HepG2 (cell line): Measurements from ENCODE around the gene PYGB. TPM values are rescaled to one million over a fixed set of nuclear protein-coding genes. Genes with fewer than 3 reads are reported as not detected.

Source experiments
- AGO1 ChIP-seq: fragments of 200-400 bp; formaldehyde crosslinking; IDR thresholded peaks from 2 replicates; pipeline ENCODE4 v1.6.1; 2017; ENCODE audit warnings: mild to moderate bottlenecking, low read depth, low read length, moderate library complexity; ENCODE audit not compliant: poor library complexity, severe bottlenecking
- AKAP8 ChIP-seq: sonication (generic); formaldehyde crosslinking; IDR thresholded peaks from 2 replicates; pipeline ENCODE4 v1.5.1; 2020; ENCODE audit warnings: mild to moderate bottlenecking, missing genetic modification reagents
- FIP1L1 ChIP-seq: fragments of 200-400 bp; formaldehyde crosslinking; IDR thresholded peaks from 2 replicates; pipeline ENCODE4 v1.6.1; 2018; ENCODE audit warnings: low read depth, mild to moderate bottlenecking, low read length, moderate library complexity, borderline replicate concordance; ENCODE audit not compliant: insufficient read depth
- GFI1 ChIP-seq: sonication (generic); formaldehyde crosslinking; IDR thresholded peaks from 2 replicates; pipeline ENCODE4 v1.5.0; 2020; ENCODE audit warnings: missing genetic modification reagents, mild to moderate bottlenecking, borderline replicate concordance
- PAX8 ChIP-seq: sonication (generic); formaldehyde crosslinking; IDR thresholded peaks from 2 replicates; pipeline ENCODE4 v1.8.0; 2022; ENCODE audit warnings: mild to moderate bottlenecking, missing genetic modification reagents, borderline replicate concordance
- SCMH1 ChIP-seq: sonication (generic); formaldehyde crosslinking; IDR thresholded peaks from 2 replicates; pipeline ENCODE4 v1.9.0; 2021; ENCODE audit warnings: missing genetic modification reagents, mild to moderate bottlenecking, borderline replicate concordance
- SRSF9 ChIP-seq: fragments of 200-400 bp; formaldehyde crosslinking; IDR thresholded peaks from 2 replicates; pipeline ENCODE4 v1.6.1; 2018; ENCODE audit warnings: borderline replicate concordance, mild to moderate bottlenecking, low read depth, low read length; ENCODE audit not compliant: insufficient read depth, poor library complexity, severe bottlenecking
- STAT5B ChIP-seq: sonication (generic); formaldehyde crosslinking; IDR thresholded peaks from 2 replicates; pipeline ENCODE4 v1.4.0; 2020; ENCODE audit warnings: missing genetic modification reagents
- TCF12 ChIP-seq, 2 experiments: fragments of 450-650 bp in 1 of 2; sonication (generic) in 1 of 2; formaldehyde crosslinking in 1 of 2; IDR thresholded peaks; 2 replicates each; pipeline versions ENCODE4 v1.6.1 to v1.8.0; 2017 to 2022; ENCODE audit warnings: antibody characterized with exemption in 1 of 2, mild to moderate bottlenecking in 1 of 2, missing genetic modification reagents in 1 of 2, moderate library complexity in 1 of 2
- TRIM24 ChIP-seq: sonication (generic); formaldehyde crosslinking; IDR thresholded peaks from 2 replicates; pipeline ENCODE4 v1.8.0; 2022; ENCODE audit warnings: mild to moderate bottlenecking, missing genetic modification reagents
- ZNF224 ChIP-seq: sonication (generic); formaldehyde crosslinking; IDR thresholded peaks from 2 replicates; pipeline ENCODE4 v1.5.0; 2020; ENCODE audit warnings: mild to moderate bottlenecking, missing genetic modification reagents
- ZNF232 ChIP-seq: sonication (generic); formaldehyde crosslinking; IDR thresholded peaks from 2 replicates; pipeline ENCODE4 v1.4.0; 2020; ENCODE audit warnings: missing genetic modification reagents, borderline replicate concordance
- ZNF33B ChIP-seq: sonication (generic); formaldehyde crosslinking; IDR thresholded peaks from 2 replicates; pipeline ENCODE4 v1.5.1; 2020; ENCODE audit warnings: mild to moderate bottlenecking, missing genetic modification reagents
- ZNF570 ChIP-seq: sonication (generic); formaldehyde crosslinking; IDR thresholded peaks from 2 replicates; pipeline ENCODE4 v1.4.0; 2020; ENCODE audit warnings: mild to moderate bottlenecking, missing genetic modification reagents, borderline replicate concordance
- ZNF577 ChIP-seq: sonication (generic); formaldehyde crosslinking; IDR thresholded peaks from 2 replicates; pipeline ENCODE4 v1.4.0; 2020; ENCODE audit warnings: mild to moderate bottlenecking, low read depth, missing genetic modification reagents, borderline replicate concordance
- ZNF615 ChIP-seq: sonication (generic); formaldehyde crosslinking; IDR thresholded peaks from 2 replicates; pipeline ENCODE4 v1.5.0; 2020; ENCODE audit warnings: mild to moderate bottlenecking, missing genetic modification reagents, borderline replicate concordance
- polyA plus RNA-seq, 8 experiments: library from polyadenylated mRNA; depleted of rRNA in 3 of 8; stranded (reverse) in 7 of 8; unstranded in 1 of 8; fragments of >200 nt; fragmentation: Illumina TruSeq in 4 of 8; extraction: Trizol in 4 of 8; gene quantifications; 2 replicates each; pipeline versions ENCODE4 v1.2.1 to v1.2.3, GENCODE V29; 2011 to 2016; ENCODE audit warnings: low read depth in 4 of 8, missing spikeins in 1 of 8, mixed read lengths in 1 of 8; ENCODE audit not compliant: insufficient read depth in 1 of 8
- total RNA-seq, 5 experiments: library from RNA; depleted of rRNA; stranded (reverse); fragments of >200 nt; fragmentation: Illumina TruSeq; extraction: Trizol; gene quantifications; 2 replicates each; pipeline ENCODE4 v1.2.3, GENCODE V29; 2016; ENCODE audit warnings: low read depth in 1 of 5
- TF ChIP-seq, protein P1 (sequence below): sonication (generic); formaldehyde crosslinking; IDR thresholded peaks from 2 replicates; pipeline ENCODE4 v1.5.0; 2020; ENCODE audit warnings: mild to moderate bottlenecking, low read depth, missing genetic modification reagents, borderline replicate concordance
- TF ChIP-seq, protein P2 (sequence below): sonication (generic); formaldehyde crosslinking; IDR thresholded peaks from 2 replicates; pipeline ENCODE4 v1.4.0; 2020; ENCODE audit warnings: missing genetic modification reagents
- TF ChIP-seq, protein P3 (sequence below): IDR thresholded peaks from 2 replicates; pipeline ENCODE4 v1.6.1; 2012; ENCODE audit warnings: low read depth, low read length, improper control_type of control experiment
- TF ChIP-seq, protein P4 (sequence below): sonication (generic); formaldehyde crosslinking; IDR thresholded peaks from 2 replicates; pipeline ENCODE4 v1.5.1; 2020; ENCODE audit warnings: mild to moderate bottlenecking, missing genetic modification reagents, moderate library complexity

Gene PYGB
- total and polyA plus RNA-seq, 2 of the 13 experiments (the other 11 are each of a cell fraction or from before 2014, with no cell fraction given), result 24.2 to 86.3 TPM

DNA sequence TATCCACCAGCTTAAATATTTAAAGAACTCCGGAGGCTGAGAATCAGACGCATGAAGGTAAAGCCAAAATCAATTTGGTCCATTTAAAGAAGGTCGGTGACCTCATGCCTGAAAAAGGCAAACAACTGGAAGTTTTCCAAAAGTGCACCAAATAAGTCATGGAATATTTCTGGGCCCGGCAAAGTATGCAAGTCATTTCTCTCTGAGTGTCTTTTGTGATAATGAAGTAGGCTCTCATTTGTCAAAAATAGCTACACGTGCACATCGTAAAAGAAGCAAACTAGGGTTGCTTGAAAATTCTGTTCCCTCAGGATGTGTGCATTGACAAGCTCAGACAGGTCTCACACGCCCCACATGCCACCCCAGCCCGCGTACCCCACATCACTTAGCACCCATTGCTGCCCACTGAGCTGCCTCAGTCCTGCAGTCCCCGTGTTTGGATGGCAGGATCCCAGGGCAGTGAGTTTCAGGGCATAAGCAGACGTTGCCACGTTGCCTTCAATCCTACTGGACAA lies 20.5 kb upstream of the PYGB start (continued):
- no peak for TF ChIP-seq FIP1L1
- no peak for TF ChIP-seq ZNF33B (CRISPR knock-in tag)
- TF ChIP-seq AGO1, result no peak
- TF ChIP-seq SCMH1, result no peak
- TF ChIP-seq STAT5B (CRISPR knock-in tag), result no peak
- 0 out of 2 replicates have a peak, but pooled peaks have one; percentile 2 for TF ChIP-seq AKAP8 (CRISPR knock-in tag)
- no peak for TF ChIP-seq PAX8 (CRISPR knock-in tag)
- TF ChIP-seq, protein P1, sequence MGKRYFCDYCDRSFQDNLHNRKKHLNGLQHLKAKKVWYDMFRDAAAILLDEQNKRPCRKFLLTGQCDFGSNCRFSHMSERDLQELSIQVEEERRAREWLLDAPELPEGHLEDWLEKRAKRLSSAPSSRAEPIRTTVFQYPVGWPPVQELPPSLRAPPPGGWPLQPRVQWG (CRISPR knock-in tag), result no peak
- TF ChIP-seq TCF12 (IDR thresholded peaks at IDR 0.05), result no peak
- TF ChIP-seq TCF12 (CRISPR knock-in tag; IDR thresholded peaks at IDR 0.05), result no peak
- TF ChIP-seq ZNF232 (CRISPR knock-in tag), result no peak
- no peak for TF ChIP-seq ZNF615 (CRISPR knock-in tag)
- TF ChIP-seq, protein P2, sequence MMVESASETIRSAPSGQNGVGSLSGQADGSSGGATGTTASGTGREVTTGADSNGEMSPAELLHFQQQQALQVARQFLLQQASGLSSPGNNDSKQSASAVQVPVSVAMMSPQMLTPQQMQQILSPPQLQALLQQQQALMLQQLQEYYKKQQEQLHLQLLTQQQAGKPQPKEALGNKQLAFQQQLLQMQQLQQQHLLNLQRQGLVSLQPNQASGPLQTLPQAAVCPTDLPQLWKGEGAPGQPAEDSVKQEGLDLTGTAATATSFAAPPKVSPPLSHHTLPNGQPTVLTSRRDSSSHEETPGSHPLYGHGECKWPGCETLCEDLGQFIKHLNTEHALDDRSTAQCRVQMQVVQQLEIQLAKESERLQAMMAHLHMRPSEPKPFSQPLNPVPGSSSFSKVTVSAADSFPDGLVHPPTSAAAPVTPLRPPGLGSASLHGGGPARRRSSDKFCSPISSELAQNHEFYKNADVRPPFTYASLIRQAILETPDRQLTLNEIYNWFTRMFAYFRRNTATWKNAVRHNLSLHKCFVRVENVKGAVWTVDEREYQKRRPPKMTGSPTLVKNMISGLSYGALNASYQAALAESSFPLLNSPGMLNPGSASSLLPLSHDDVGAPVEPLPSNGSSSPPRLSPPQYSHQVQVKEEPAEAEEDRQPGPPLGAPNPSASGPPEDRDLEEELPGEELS (CRISPR knock-in tag), result 0 out of 2 replicates have a peak, but pooled peaks have one; percentile 22
- TF ChIP-seq, protein P3, sequence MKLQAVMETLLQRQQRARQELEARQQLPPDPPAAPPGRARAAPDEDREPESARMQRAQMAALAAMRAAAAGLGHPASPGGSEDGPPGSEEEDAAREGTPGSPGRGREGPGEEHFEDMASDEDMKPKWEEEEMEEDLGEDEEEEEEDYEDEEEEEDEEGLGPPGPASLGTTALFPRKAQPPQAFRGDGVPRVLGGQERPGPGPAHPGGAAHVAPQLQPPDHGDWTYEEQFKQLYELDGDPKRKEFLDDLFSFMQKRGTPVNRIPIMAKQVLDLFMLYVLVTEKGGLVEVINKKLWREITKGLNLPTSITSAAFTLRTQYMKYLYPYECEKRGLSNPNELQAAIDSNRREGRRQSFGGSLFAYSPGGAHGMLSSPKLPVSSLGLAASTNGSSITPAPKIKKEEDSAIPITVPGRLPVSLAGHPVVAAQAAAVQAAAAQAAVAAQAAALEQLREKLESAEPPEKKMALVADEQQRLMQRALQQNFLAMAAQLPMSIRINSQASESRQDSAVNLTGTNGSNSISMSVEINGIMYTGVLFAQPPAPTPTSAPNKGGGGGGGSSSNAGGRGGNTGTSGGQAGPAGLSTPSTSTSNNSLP, result no peak
- TF ChIP-seq GFI1 (CRISPR knock-in tag), result peak; percentile 83; the same call in 1 of the 2 replicates
- no peak for TF ChIP-seq TRIM24
- TF ChIP-seq ZNF577 (CRISPR knock-in tag), result no peak
- no peak for TF ChIP-seq SRSF9
- no peak for TF ChIP-seq ZNF570
- 0 out of 2 replicates have a peak, but pooled peaks have one; percentile 75 for TF ChIP-seq ZNF224
- TF ChIP-seq, protein P4, sequence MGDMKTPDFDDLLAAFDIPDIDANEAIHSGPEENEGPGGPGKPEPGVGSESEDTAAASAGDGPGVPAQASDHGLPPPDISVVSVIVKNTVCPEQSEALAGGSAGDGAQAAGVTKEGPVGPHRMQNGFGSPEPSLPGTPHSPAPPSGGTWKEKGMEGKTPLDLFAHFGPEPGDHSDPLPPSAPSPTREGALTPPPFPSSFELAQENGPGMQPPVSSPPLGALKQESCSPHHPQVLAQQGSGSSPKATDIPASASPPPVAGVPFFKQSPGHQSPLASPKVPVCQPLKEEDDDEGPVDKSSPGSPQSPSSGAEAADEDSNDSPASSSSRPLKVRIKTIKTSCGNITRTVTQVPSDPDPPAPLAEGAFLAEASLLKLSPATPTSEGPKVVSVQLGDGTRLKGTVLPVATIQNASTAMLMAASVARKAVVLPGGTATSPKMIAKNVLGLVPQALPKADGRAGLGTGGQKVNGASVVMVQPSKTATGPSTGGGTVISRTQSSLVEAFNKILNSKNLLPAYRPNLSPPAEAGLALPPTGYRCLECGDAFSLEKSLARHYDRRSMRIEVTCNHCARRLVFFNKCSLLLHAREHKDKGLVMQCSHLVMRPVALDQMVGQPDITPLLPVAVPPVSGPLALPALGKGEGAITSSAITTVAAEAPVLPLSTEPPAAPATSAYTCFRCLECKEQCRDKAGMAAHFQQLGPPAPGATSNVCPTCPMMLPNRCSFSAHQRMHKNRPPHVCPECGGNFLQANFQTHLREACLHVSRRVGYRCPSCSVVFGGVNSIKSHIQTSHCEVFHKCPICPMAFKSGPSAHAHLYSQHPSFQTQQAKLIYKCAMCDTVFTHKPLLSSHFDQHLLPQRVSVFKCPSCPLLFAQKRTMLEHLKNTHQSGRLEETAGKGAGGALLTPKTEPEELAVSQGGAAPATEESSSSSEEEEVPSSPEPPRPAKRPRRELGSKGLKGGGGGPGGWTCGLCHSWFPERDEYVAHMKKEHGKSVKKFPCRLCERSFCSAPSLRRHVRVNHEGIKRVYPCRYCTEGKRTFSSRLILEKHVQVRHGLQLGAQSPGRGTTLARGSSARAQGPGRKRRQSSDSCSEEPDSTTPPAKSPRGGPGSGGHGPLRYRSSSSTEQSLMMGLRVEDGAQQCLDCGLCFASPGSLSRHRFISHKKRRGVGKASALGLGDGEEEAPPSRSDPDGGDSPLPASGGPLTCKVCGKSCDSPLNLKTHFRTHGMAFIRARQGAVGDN (CRISPR knock-in tag), result peak; percentile 43
